HepG2 (cell line): ENCODE data around the gene LLGL2. TPM values are rescaled to one million over a fixed set of nuclear protein-coding genes. Genes with fewer than 3 reads are reported as not detected.

Source experiments
- DNMT3B ChIP-seq: conservative IDR thresholded peaks from 2 replicates; pipeline ENCODE4 v1.6.1; 2016; ENCODE audit warnings: missing biosample characterization, control low read depth
- GPN1 ChIP-seq: sonication (generic); formaldehyde crosslinking; IDR thresholded peaks from 2 replicates; pipeline ENCODE4 v1.5.1; 2020; ENCODE audit warnings: missing genetic modification reagents, borderline replicate concordance
- HMGXB3 ChIP-seq: sonication (generic); formaldehyde crosslinking; IDR thresholded peaks from 2 replicates; pipeline ENCODE4 v1.4.0; 2020; ENCODE audit warnings: missing genetic modification reagents, borderline replicate concordance
- HNRNPK ChIP-seq: fragments of 200-400 bp; formaldehyde crosslinking; IDR thresholded peaks from 2 replicates; pipeline ENCODE4 v1.6.1; 2018; ENCODE audit warnings: low read length, low read depth, moderate library complexity, mild to moderate bottlenecking; ENCODE audit not compliant: poor library complexity, severe bottlenecking
- JUN ChIP-seq: sonication (generic); formaldehyde crosslinking; IDR thresholded peaks from 2 replicates; pipeline ENCODE4 v1.4.0; 2020; ENCODE audit warnings: mild to moderate bottlenecking, missing genetic modification reagents
- LCORL ChIP-seq, 2 experiments: fragments of 450-650 bp in 1 of 2; sonication (generic) in 1 of 2; formaldehyde crosslinking in 1 of 2; IDR thresholded peaks; 2 replicates each; pipeline versions ENCODE4 v1.5.0 to v1.6.1; 2017 to 2020; ENCODE audit warnings: antibody characterized with exemption in 1 of 2, missing genetic modification reagents in 1 of 2
- MED8 ChIP-seq: sonication (generic); formaldehyde crosslinking; IDR thresholded peaks from 2 replicates; pipeline ENCODE4 v1.8.1; 2023; ENCODE audit warnings: mild to moderate bottlenecking, missing genetic modification reagents; ENCODE audit not compliant: insufficient replicate concordance
- MIXL1 ChIP-seq: IDR thresholded peaks from 2 replicates; pipeline ENCODE4 v1.6.1; 2016
- MZF1 ChIP-seq: sonication (generic); formaldehyde crosslinking; IDR thresholded peaks from 2 replicates; pipeline ENCODE4 v1.8.1; 2023; ENCODE audit warnings: mild to moderate bottlenecking, missing genetic modification reagents, borderline replicate concordance
- PHF5A ChIP-seq: IDR thresholded peaks from one replicate; pipeline ENCODE4 v1.6.1; 2018; ENCODE audit warnings: low read depth, missing genetic modification reagents; ENCODE audit not compliant: unreplicated experiment
- RARG ChIP-seq: sonication (generic); formaldehyde crosslinking; IDR thresholded peaks from 2 replicates; pipeline ENCODE4 v1.4.0; 2020; ENCODE audit warnings: low read depth, mild to moderate bottlenecking, missing genetic modification reagents
- SMC3 ChIP-seq: IDR thresholded peaks from 2 replicates; pipeline ENCODE4 v1.6.1; 2011; ENCODE audit warnings: low read length, improper control_type of control experiment
- SSRP1 ChIP-seq: IDR thresholded peaks from 2 replicates; pipeline ENCODE4 v1.6.1; 2016; ENCODE audit warnings: control low read depth
- SUZ12 ChIP-seq: fragments of 150-350 bp; IDR thresholded peaks from 2 replicates; pipeline ENCODE4 v1.6.1; 2014; ENCODE audit warnings: low read depth, low read length
- TEAD3 ChIP-seq: optimal IDR thresholded peaks from 2 replicates; pipeline ENCODE3; 2016; ENCODE audit warnings: borderline replicate concordance
- ZBTB37 ChIP-seq: sonication (generic); formaldehyde crosslinking; IDR thresholded peaks from 2 replicates; pipeline ENCODE4 v1.4.0; 2020; ENCODE audit warnings: mild to moderate bottlenecking, missing genetic modification reagents
- ZGPAT ChIP-seq: IDR thresholded peaks from 2 replicates; pipeline ENCODE4 v1.6.1; 2016; ENCODE audit warnings: mild to moderate bottlenecking
- ZNF275 ChIP-seq: sonication (generic); formaldehyde crosslinking; IDR thresholded peaks from 2 replicates; pipeline ENCODE4 v1.8.0; 2022; ENCODE audit warnings: missing genetic modification reagents, mild to moderate bottlenecking, inconsistent platforms, borderline replicate concordance
- ZNF30 ChIP-seq: sonication (generic); formaldehyde crosslinking; IDR thresholded peaks from 2 replicates; pipeline ENCODE4 v1.5.0; 2020; ENCODE audit warnings: mild to moderate bottlenecking, missing genetic modification reagents
- ZNF335 ChIP-seq: sonication (generic); formaldehyde crosslinking; IDR thresholded peaks from 2 replicates; pipeline ENCODE4 v1.4.0; 2020; ENCODE audit warnings: missing genetic modification reagents
- ZNF691 ChIP-seq: sonication (generic); formaldehyde crosslinking; IDR thresholded peaks from 2 replicates; pipeline ENCODE4 v1.4.0; 2020; ENCODE audit warnings: missing genetic modification reagents, low read depth, mild to moderate bottlenecking, borderline replicate concordance
- polyA plus RNA-seq, 8 experiments: library from polyadenylated mRNA; depleted of rRNA in 3 of 8; stranded (reverse) in 7 of 8; unstranded in 1 of 8; fragments of >200 nt; fragmentation: Illumina TruSeq in 4 of 8; extraction: Trizol in 4 of 8; gene quantifications; 2 replicates each; pipeline versions ENCODE4 v1.2.1 to v1.2.3, GENCODE V29; 2011 to 2016; ENCODE audit warnings: low read depth in 4 of 8, missing spikeins in 1 of 8, mixed read lengths in 1 of 8; ENCODE audit not compliant: insufficient read depth in 1 of 8
- total RNA-seq, 5 experiments: library from RNA; depleted of rRNA; stranded (reverse); fragments of >200 nt; fragmentation: Illumina TruSeq; extraction: Trizol; gene quantifications; 2 replicates each; pipeline ENCODE4 v1.2.3, GENCODE V29; 2016; ENCODE audit warnings: low read depth in 1 of 5

Gene LLGL2
- total and polyA plus RNA-seq, 2 of the 13 experiments (the other 11 are each of a cell fraction or from before 2014, with no cell fraction given): 83.0 to 86.7 TPM

- TF ChIP-seq HMGXB3 (CRISPR knock-in tag) (no peak), ZNF335 (no peak), ZNF30 (CRISPR knock-in tag) (no peak), ZBTB37 (CRISPR knock-in tag) (no peak; the same call in 1 of the 2 replicates), ZGPAT (CRISPR knock-in tag) (no peak), SUZ12 (no peak), MIXL1 (CRISPR knock-in tag) (no peak; the same call in 1 of the 2 replicates), HNRNPK (peak; percentile 13), SSRP1 (no peak), SMC3 (no peak), ZNF275 (CRISPR knock-in tag) (peak; percentile 15), TEAD3 (peak; percentile 31), RARG (no peak), PHF5A (no peak), ZNF691 (CRISPR knock-in tag) (no peak), DNMT3B (CRISPR knock-in tag) (no peak), LCORL (IDR thresholded peaks at IDR 0.05) (no peak), LCORL (CRISPR knock-in tag; IDR thresholded peaks at IDR 0.05) (no peak), MZF1 (no peak), MED8 (no peak), JUN (CRISPR knock-in tag) (no peak), GPN1 (CRISPR knock-in tag) (no peak)
Measured at GRCh38 chr17:75516255-75516618, 9.3 kb upstream of the LLGL2 start, which contains the start of gene TSEN54 (continued).
